B cell (primary cell): Measurements from ENCODE around the gene CALN1. TPM values are rescaled to one million over a fixed set of nuclear protein-coding genes. Genes with fewer than 3 reads are reported as not detected.

Experiments used
- ATAC-seq: fragments of 200-7000 bp; cut with Tn5 transposase; one replicate; pipeline ENCODE4 v1.10.0; 2021; ENCODE audit warnings: low read depth, mild to moderate bottlenecking, moderate number of reproducible peaks, moderate library complexity
- CTCF ChIA-PET: fragments of 350-600 bp; sonication (Branson Sonifier 250); formaldehyde crosslinking; loops from one replicate; lab custom pipeline; 2021; ENCODE audit warnings: antibody characterized with exemption, inconsistent platforms; lab: Charles Lee
- POLR2A ChIA-PET: fragments of 350-600 bp; sonication (Branson Sonifier 250); formaldehyde crosslinking; loops from one replicate; lab custom pipeline; 2021; ENCODE audit warnings: antibody characterized with exemption; lab: Charles Lee
- DNase-seq: peaks from one replicate; pipeline ENCODE4 v3.0.0; 2013
- H2AFZ ChIP-seq: 2 replicates; pipeline ENCODE4 v1.6.1; 2012; ENCODE audit warnings: mild to moderate bottlenecking, low read depth, low read length; ENCODE audit not compliant: insufficient read depth, poor library complexity, severe bottlenecking
- H3K27ac ChIP-seq, 2 donors: 1 replicate in 1 of 2; 2 replicates in 1 of 2; pipeline ENCODE4 v1.5.1; 2012 to 2013; ENCODE audit warnings: low read length in 2 of 2, mild to moderate bottlenecking in 2 of 2, moderate library complexity in 1 of 2
- H3K27me3 ChIP-seq, 4 experiments: fragments of 200-600 bp in 1 of 4; sonication (generic) in 1 of 4; replicated peaks in 1 of 4; 1 replicate in 2 of 4; 2 replicates in 2 of 4; pipeline versions ENCODE4 v1.6.1 to v1.7.0; 2013 to 2016; ENCODE audit warnings: low read length in 3 of 4, mild to moderate bottlenecking in 2 of 4, mixed read lengths in 1 of 4, moderate library complexity in 1 of 4; ENCODE audit not compliant: insufficient read depth in 4 of 4, control insufficient read depth in 3 of 4; ENCODE audit errors: control extremely low read depth in 1 of 4
- H3K36me3 ChIP-seq, 2 experiments: replicated peaks in 1 of 2; 1 replicate in 1 of 2; 2 replicates in 1 of 2; pipeline versions ENCODE4 v1.6.1 to v1.7.1; 2013; ENCODE audit warnings: low read length in 1 of 2; ENCODE audit not compliant: insufficient read depth in 2 of 2, control insufficient read depth in 1 of 2; ENCODE audit errors: control extremely low read depth in 1 of 2, extremely low read depth in 1 of 2
- H3K4me1 ChIP-seq, 2 donors: fragments of 200-600 bp in 1 of 2; sonication (generic) in 1 of 2; 1 replicate in 1 of 2; 2 replicates in 1 of 2; pipeline versions ENCODE4 v1.5.1 to v1.6.1; 2013 to 2017; ENCODE audit warnings: low read length in 2 of 2; ENCODE audit not compliant: control insufficient read depth in 2 of 2, insufficient read depth in 2 of 2
- H3K4me2 ChIP-seq: replicated peaks from 2 replicates; pipeline ENCODE3; 2012; ENCODE audit warnings: mild to moderate bottlenecking, low read depth, low read length; ENCODE audit not compliant: poor library complexity, severe bottlenecking
- H3K4me3 ChIP-seq, 5 experiments: fragments of 200-600 bp in 1 of 5; sonication (generic) in 1 of 5; 1 replicate in 3 of 5; 2 replicates in 2 of 5; pipeline versions ENCODE4 v1.5.1 to v1.7.0; 2011 to 2016; ENCODE audit warnings: low read length in 4 of 5, mild to moderate bottlenecking in 4 of 5, low read depth in 2 of 5, control low read depth in 1 of 5, moderate library complexity in 1 of 5; ENCODE audit not compliant: insufficient read depth in 1 of 5; ENCODE audit errors: control extremely low read depth in 1 of 5, extremely low read depth in 1 of 5
- H3K79me2 ChIP-seq: fragments of 200-600 bp; sonication (generic); one replicate; pipeline ENCODE4 v1.6.0; 2016; ENCODE audit warnings: low read length; ENCODE audit not compliant: control insufficient read depth, insufficient read depth
- H3K9ac ChIP-seq: fragments of 200-600 bp; sonication (generic); 2 replicates; pipeline ENCODE4 v1.6.1; 2017; ENCODE audit warnings: mild to moderate bottlenecking, low read length, moderate library complexity
- H3K9me3 ChIP-seq, 3 donors: one replicate each; pipeline versions ENCODE4 v1.6.1 to v1.7.1; 2013; ENCODE audit warnings: low read length in 2 of 3; ENCODE audit not compliant: control insufficient read depth in 2 of 3, insufficient read depth in 1 of 3; ENCODE audit errors: control extremely low read depth in 1 of 3
- H4K20me1 ChIP-seq: 2 replicates; pipeline ENCODE4 v1.6.0; 2012; ENCODE audit warnings: mild to moderate bottlenecking, low read length; ENCODE audit not compliant: insufficient read depth, control insufficient read depth, poor library complexity, severe bottlenecking
- H3K27ac Mint-ChIP-seq: one replicate; pipeline ENCODE4 v1.8.0; 2021; ENCODE audit warnings: mixed read lengths
- H3K27me3 Mint-ChIP-seq: one replicate; pipeline ENCODE4 v1.8.0; 2021; ENCODE audit warnings: mixed read lengths
- H3K4me1 Mint-ChIP-seq: one replicate; pipeline ENCODE4 v1.8.0; 2021; ENCODE audit warnings: mixed read lengths
- H3K4me3 Mint-ChIP-seq: one replicate; pipeline ENCODE4 v1.8.0; 2021; ENCODE audit warnings: mixed read lengths
- H3K9me3 Mint-ChIP-seq: one replicate; pipeline ENCODE4 v1.8.0; 2022; ENCODE audit warnings: mixed read lengths; ENCODE audit not compliant: insufficient read depth
- CTCF ChIP-seq: fragments of 200-600 bp; IDR thresholded peaks from one replicate; pipeline ENCODE4 v1.8.0; 2022; ENCODE audit warnings: antibody characterized with exemption, mild to moderate bottlenecking
- EZH2 ChIP-seq: IDR thresholded peaks from 2 replicates; pipeline ENCODE4 v1.6.1; 2012; ENCODE audit warnings: borderline replicate concordance, low read depth, mild to moderate bottlenecking, moderate library complexity, low read length; ENCODE audit not compliant: insufficient read depth, poor library complexity, severe bottlenecking
- WGBS: methylation state at CpG from one replicate; pipeline ENCODE4 v1.1.5; 2013; ENCODE audit warnings: missing lambda C conversion rate; ENCODE audit not compliant: insufficient coverage; 5-methylcytosine and 5-hydroxymethylcytosine counted together
- intact Hi-C: fragments of 100-400 bp; cut with micrococcal nuclease; formaldehyde crosslinking; loops from one replicate; pipeline ENCODE4 v1.10.0; 2022
- polyA plus RNA-seq: library from polyadenylated mRNA; depleted of rRNA; stranded (reverse); fragments of >200 nt; gene quantifications from 2 replicates; pipeline ENCODE4 v1.2.3, GENCODE V29; 2012
- total RNA-seq, 2 donors: library from RNA; stranded (reverse); fragments of 120-200 nt in 1 of 2; gene quantifications; 1 replicate in 1 of 2; 2 replicates in 1 of 2; pipeline versions ENCODE4 v1.2.3 to v1.2.4, GENCODE V29; 2013 to 2022

Gene CALN1
- total and polyA plus RNA-seq, 2 donors (not counting 1 experiment from before 2014, with no cell fraction given): not detected

GRCh38 chr7:72260406-72260805 is 151.7 kb downstream of the CALN1 start:
- Histone ChIP-seq H3K4me3 (no peak overlapping the region), H3K4me1 (no peaks in the 10 kb centered on the region), H3K9ac (no peak overlapping the region), H3K4me2 (no peak overlapping the region), H3K9me3 (peaks cover 0 to 3% (median 0%) of the 10 kb centered on the region in 3 donors), H2AFZ (no peak overlapping the region), H3K27me3 (no peaks in the 10 kb centered on the region), H3K27ac (no peak overlapping the region), H4K20me1 (no peaks in the 10 kb centered on the region), H3K79me2 (no peaks in the 10 kb centered on the region), H3K36me3 (no peaks in the 10 kb centered on the region)
- intact Hi-C loops: no loop called here
- H3K27me3 Mint-ChIP-seq: no peaks in the 10 kb centered on the region
- POLR2A ChIA-PET: no interaction called here
- H3K4me1 Mint-ChIP-seq: no peaks in the 10 kb centered on the region
- TF ChIP-seq EZH2 (no peak), CTCF (no peak)
- H3K9me3 Mint-ChIP-seq: peaks cover 2% of the 10 kb centered on the region
- 52% methylated on average over 3 of the region's 3 CpGs for WGBS
- CTCF ChIA-PET: no interaction called here
- no peak overlapping the region for H3K27ac Mint-ChIP-seq
- DNase-seq (no peak), ATAC-seq (no peak)
- no peak overlapping the region for H3K4me3 Mint-ChIP-seq

GRCh38 chr7:72258074-72258473 is 154.1 kb downstream of the CALN1 start:
- Mint-ChIP-seq H3K4me3 (no peak overlapping the region), H3K27me3 (no peaks in the 10 kb centered on the region), H3K27ac (no peak overlapping the region), H3K4me1 (no peaks in the 10 kb centered on the region), H3K9me3 (peaks cover 2% of the 10 kb centered on the region)
- Histone ChIP-seq H3K27ac (no peak overlapping the region), H3K9me3 (peaks cover 0 to 3% (median 0%) of the 10 kb centered on the region in 3 donors), H3K4me2 (no peak overlapping the region), H3K27me3 (no peaks in the 10 kb centered on the region), H3K36me3 (no peaks in the 10 kb centered on the region), H3K79me2 (no peaks in the 10 kb centered on the region), H3K9ac (no peak overlapping the region), H4K20me1 (no peaks in the 10 kb centered on the region), H3K4me3 (no peak overlapping the region), H3K4me1 (no peaks in the 10 kb centered on the region), H2AFZ (no peak overlapping the region)
- intact Hi-C loops: no loop called here
- no peak for DNase-seq
- ATAC-seq: no peak
- CTCF ChIA-PET: no interaction called here
- 72% methylated on average over 3 of the region's 3 CpGs for WGBS
- POLR2A ChIA-PET: no interaction called here
- no peak for TF ChIP-seq EZH2
- TF ChIP-seq CTCF: no peak
